Measurements from ENCODE around the gene OSBPL2.

OSBPL2 gene

GRCh38 chr20:62223571-62223970 lies 14.8 kb upstream of the OSBPL2 start:
- no peak overlapping the region for H3K18ac ChIP-seq (ENCODE audit: low read length)
- H3K4ac ChIP-seq (ENCODE audit: low read depth, low read length), result no peak overlapping the region
- no peak overlapping the region for H3K56ac ChIP-seq (ENCODE audit: low read length)
- H3K79me2 ChIP-seq (ENCODE audit: control insufficient read depth, insufficient read depth, low read length), result no peaks in the 10 kb centered on the region
- H2BK15ac ChIP-seq (replicated peaks; ENCODE audit: low read depth), result no peak overlapping the region
- no peak overlapping the region for H3K4me3 ChIP-seq (ENCODE audit: low read length)
- no peak overlapping the region for H3K27ac ChIP-seq (ENCODE audit: low read depth, low read length)
- H3K27me3 ChIP-seq (ENCODE audit: insufficient read depth, low read length, poor library complexity), result peaks cover 18% of the 10 kb centered on the region
- no peaks in the 10 kb centered on the region for H3K79me1 ChIP-seq (ENCODE audit: low read length)
- no CpG with 5 or more reads among the region's 9 CpGs for WGBS (ENCODE audit: extremely low coverage, insufficient coverage, low lambda C conversion rate)
- H4K8ac ChIP-seq (ENCODE audit: low read depth, low read length), result no peak overlapping the region
- no peak for DNase-seq
- no peak overlapping the region for H3K23ac ChIP-seq (ENCODE audit: low read length)
- H2AK5ac ChIP-seq (ENCODE audit: low read length), result no peak overlapping the region
- no peak overlapping the region for H4K5ac ChIP-seq (ENCODE audit: low read length)
- no peak overlapping the region for H3K4me2 ChIP-seq (ENCODE audit: low read length)
- no peak overlapping the region for H3K9ac ChIP-seq (ENCODE audit: low read length)
- H3K4me1 ChIP-seq (ENCODE audit: control insufficient read depth, low read depth, low read length), result no peaks in the 10 kb centered on the region
- H2BK5ac ChIP-seq (ENCODE audit: low read length), result no peak overlapping the region
- no peak overlapping the region for H2BK120ac ChIP-seq (ENCODE audit: low read depth, low read length)
- no peaks in the 10 kb centered on the region for H3K36me3 ChIP-seq (ENCODE audit: control insufficient read depth, insufficient read depth, low read length)

- H4K8ac ChIP-seq (ENCODE audit: low read depth, low read length), result no peak overlapping the region
- no peak overlapping the region for H3K4me2 ChIP-seq (ENCODE audit: low read length)
- no peak overlapping the region for H4K5ac ChIP-seq (ENCODE audit: low read length)
- H3K27me3 ChIP-seq (ENCODE audit: insufficient read depth, low read length, poor library complexity), result peaks cover 11% of the 10 kb centered on the region
- H2BK120ac ChIP-seq (ENCODE audit: low read depth, low read length), result no peak overlapping the region
- H2BK5ac ChIP-seq (ENCODE audit: low read length), result no peak overlapping the region
- no peak overlapping the region for H3K4me3 ChIP-seq (ENCODE audit: low read length)
- no peak for DNase-seq
- no CpG with 5 or more reads among the region's 21 CpGs for WGBS (ENCODE audit: extremely low coverage, insufficient coverage, low lambda C conversion rate)
- H2AK5ac ChIP-seq (ENCODE audit: low read length), result no peak overlapping the region
- H2BK15ac ChIP-seq (replicated peaks; ENCODE audit: low read depth), result no peak overlapping the region
- no peak overlapping the region for H3K56ac ChIP-seq (ENCODE audit: low read length)
- no peaks in the 10 kb centered on the region for H3K79me2 ChIP-seq (ENCODE audit: control insufficient read depth, insufficient read depth, low read length)
- no peaks in the 10 kb centered on the region for H3K4me1 ChIP-seq (ENCODE audit: control insufficient read depth, low read depth, low read length)
- H3K36me3 ChIP-seq (ENCODE audit: control insufficient read depth, insufficient read depth, low read length), result no peaks in the 10 kb centered on the region
- no peak overlapping the region for H3K27ac ChIP-seq (ENCODE audit: low read depth, low read length)
- no peak overlapping the region for H3K18ac ChIP-seq (ENCODE audit: low read length)
- H3K23ac ChIP-seq (ENCODE audit: low read length), result no peak overlapping the region
- no peak overlapping the region for H3K4ac ChIP-seq (ENCODE audit: low read depth, low read length)
- H3K9ac ChIP-seq (ENCODE audit: low read length), result no peak overlapping the region
- no peaks in the 10 kb centered on the region for H3K79me1 ChIP-seq (ENCODE audit: low read length)
Observed at GRCh38 chr20:62224113-62224855, 14.0 kb upstream of the OSBPL2 start.

- Histone ChIP-seq H3K56ac (ENCODE audit: low read length) (no peak overlapping the region), H3K27me3 (ENCODE audit: insufficient read depth, low read length, poor library complexity) (peaks cover 7% of the 10 kb centered on the region), H2AK5ac (ENCODE audit: low read length) (no peak overlapping the region), H3K36me3 (ENCODE audit: control insufficient read depth, insufficient read depth, low read length) (no peaks in the 10 kb centered on the region), H2BK5ac (ENCODE audit: low read length) (no peak overlapping the region), H3K4me3 (ENCODE audit: low read length) (no peak overlapping the region), H3K23ac (ENCODE audit: low read length) (no peak overlapping the region), H2BK15ac (replicated peaks; ENCODE audit: low read depth) (no peak overlapping the region), H3K4me1 (ENCODE audit: control insufficient read depth, low read depth, low read length) (no peaks in the 10 kb centered on the region), H3K4ac (ENCODE audit: low read depth, low read length) (no peak overlapping the region), H4K5ac (ENCODE audit: low read length) (no peak overlapping the region), H3K9ac (ENCODE audit: low read length) (no peak overlapping the region), H3K79me2 (ENCODE audit: control insufficient read depth, insufficient read depth, low read length) (no peaks in the 10 kb centered on the region), H3K4me2 (ENCODE audit: low read length) (no peak overlapping the region), H2BK120ac (ENCODE audit: low read depth, low read length) (no peak overlapping the region), H4K8ac (ENCODE audit: low read depth, low read length) (no peak overlapping the region), H3K79me1 (ENCODE audit: low read length) (no peaks in the 10 kb centered on the region), H3K18ac (ENCODE audit: low read length) (no peak overlapping the region), H3K27ac (ENCODE audit: low read depth, low read length) (no peak overlapping the region)
- no CpG with 5 or more reads among the region's 13 CpGs for WGBS (ENCODE audit: extremely low coverage, insufficient coverage, low lambda C conversion rate)
- DNase-seq, result no peak
Observed at GRCh38 chr20:62225026-62225425, 13.3 kb upstream of the OSBPL2 start.

- Histone ChIP-seq H3K4me2 (ENCODE audit: low read length) (no peak overlapping the region), H2BK5ac (ENCODE audit: low read length) (no peak overlapping the region), H3K18ac (ENCODE audit: low read length) (no peak overlapping the region), H3K4me3 (ENCODE audit: low read length) (no peak overlapping the region), H2BK15ac (replicated peaks; ENCODE audit: low read depth) (no peak overlapping the region), H3K79me2 (ENCODE audit: control insufficient read depth, insufficient read depth, low read length) (no peaks in the 10 kb centered on the region), H2AK5ac (ENCODE audit: low read length) (no peak overlapping the region), H4K5ac (ENCODE audit: low read length) (no peak overlapping the region), H3K4ac (ENCODE audit: low read depth, low read length) (no peak overlapping the region), H3K4me1 (ENCODE audit: control insufficient read depth, low read depth, low read length) (no peaks in the 10 kb centered on the region), H3K79me1 (ENCODE audit: low read length) (no peaks in the 10 kb centered on the region), H3K36me3 (ENCODE audit: control insufficient read depth, insufficient read depth, low read length) (no peaks in the 10 kb centered on the region), H2BK120ac (ENCODE audit: low read depth, low read length) (no peak overlapping the region), H3K27ac (ENCODE audit: low read depth, low read length) (no peak overlapping the region), H3K23ac (ENCODE audit: low read length) (no peak overlapping the region), H3K9ac (ENCODE audit: low read length) (no peak overlapping the region), H3K27me3 (ENCODE audit: insufficient read depth, low read length, poor library complexity) (peaks cover 3% of the 10 kb centered on the region), H3K56ac (ENCODE audit: low read length) (no peak overlapping the region), H4K8ac (ENCODE audit: low read depth, low read length) (no peak overlapping the region)
- no CpG with 5 or more reads among the region's 17 CpGs for WGBS (ENCODE audit: extremely low coverage, insufficient coverage, low lambda C conversion rate)
- DNase-seq, result no peak
Observed at GRCh38 chr20:62225820-62226635, 12.3 kb upstream of the OSBPL2 start.

GRCh38 chr20:62226707-62227590 lies 11.4 kb upstream of the OSBPL2 start:
- H2BK15ac ChIP-seq (replicated peaks; ENCODE audit: low read depth), result no peak overlapping the region
- H3K23ac ChIP-seq (ENCODE audit: low read length), result no peak overlapping the region
- no peak overlapping the region for H2AK5ac ChIP-seq (ENCODE audit: low read length)
- no peaks in the 10 kb centered on the region for H3K4me1 ChIP-seq (ENCODE audit: control insufficient read depth, low read depth, low read length)
- no peak overlapping the region for H3K56ac ChIP-seq (ENCODE audit: low read length)
- no peaks in the 10 kb centered on the region for H3K79me1 ChIP-seq (ENCODE audit: low read length)
- no peaks in the 10 kb centered on the region for H3K36me3 ChIP-seq (ENCODE audit: control insufficient read depth, insufficient read depth, low read length)
- H3K4me3 ChIP-seq (ENCODE audit: low read length), result no peak overlapping the region
- no peak overlapping the region for H2BK120ac ChIP-seq (ENCODE audit: low read depth, low read length)
- no peak overlapping the region for H3K27ac ChIP-seq (ENCODE audit: low read depth, low read length)
- H4K5ac ChIP-seq (ENCODE audit: low read length), result no peak overlapping the region
- H4K8ac ChIP-seq (ENCODE audit: low read depth, low read length), result no peak overlapping the region
- H3K27me3 ChIP-seq (ENCODE audit: insufficient read depth, low read length, poor library complexity), result no peaks in the 10 kb centered on the region
- no peak overlapping the region for H3K18ac ChIP-seq (ENCODE audit: low read length)
- H3K79me2 ChIP-seq (ENCODE audit: control insufficient read depth, insufficient read depth, low read length), result no peaks in the 10 kb centered on the region
- no peak for DNase-seq
- H2BK5ac ChIP-seq (ENCODE audit: low read length), result no peak overlapping the region
- no CpG with 5 or more reads among the region's 24 CpGs for WGBS (ENCODE audit: extremely low coverage, insufficient coverage, low lambda C conversion rate)
- no peak overlapping the region for H3K4me2 ChIP-seq (ENCODE audit: low read length)
- no peak overlapping the region for H3K4ac ChIP-seq (ENCODE audit: low read depth, low read length)
- H3K9ac ChIP-seq (ENCODE audit: low read length), result no peak overlapping the region
